GM12892 (cell line): ENCODE data around the gene BEST4.

Experiments
- POLR2A ChIP-seq: IDR thresholded peaks from 2 replicates; pipeline ENCODE4 v1.6.1; 2011; ENCODE audit warnings: low read depth, low read length, control low read depth
- POLR2AphosphoS5 ChIP-seq: IDR thresholded peaks from 2 replicates; pipeline ENCODE4 v1.6.1; 2011; ENCODE audit warnings: low read depth, low read length, control low read depth

DNA sequence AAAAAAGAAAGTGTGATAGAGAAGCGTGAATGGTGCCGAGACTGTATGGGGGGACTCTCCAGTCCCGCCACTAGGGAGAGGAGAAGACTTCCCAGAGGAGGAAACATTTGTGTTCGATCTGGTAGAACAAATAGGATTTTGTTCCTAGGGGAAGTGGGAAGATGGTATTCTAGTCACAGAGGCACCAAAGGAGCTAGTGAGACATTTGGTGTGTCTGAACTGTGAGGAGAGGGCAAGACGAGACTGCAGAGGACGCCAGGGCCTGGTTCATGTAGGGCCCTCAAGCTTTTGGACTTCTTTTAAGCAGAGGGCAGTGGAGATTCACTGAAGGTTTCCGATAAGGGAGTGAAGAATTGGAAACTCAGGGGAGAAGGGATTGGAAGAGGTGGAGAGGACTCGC is 23.3 kb upstream of the BEST4 start:
- TF ChIP-seq POLR2A: no peak
- TF ChIP-seq POLR2AphosphoS5: no peak
